ENCODE results near the gene SAP30BP. TPM values are rescaled to one million over a fixed set of nuclear protein-coding genes. Genes with fewer than 3 reads are reported as not detected.

The SAP30BP gene
- 78.5 and 94.8 TPM in 2 replicates for total RNA-seq

GRCh38 chr17:75666959-75667790 lies at the start of gene SAP30BP, which contains the start of gene RECQL5:
TSS of gene SAP30BP (plus strand) at chr17:75667338. CDS start at chr17:75667373, 35 bp downstream.
TSS of gene RECQL5 (minus strand) at chr17:75667154. CDS start at chr17:75666557, 597 bp downstream.

DNA sequence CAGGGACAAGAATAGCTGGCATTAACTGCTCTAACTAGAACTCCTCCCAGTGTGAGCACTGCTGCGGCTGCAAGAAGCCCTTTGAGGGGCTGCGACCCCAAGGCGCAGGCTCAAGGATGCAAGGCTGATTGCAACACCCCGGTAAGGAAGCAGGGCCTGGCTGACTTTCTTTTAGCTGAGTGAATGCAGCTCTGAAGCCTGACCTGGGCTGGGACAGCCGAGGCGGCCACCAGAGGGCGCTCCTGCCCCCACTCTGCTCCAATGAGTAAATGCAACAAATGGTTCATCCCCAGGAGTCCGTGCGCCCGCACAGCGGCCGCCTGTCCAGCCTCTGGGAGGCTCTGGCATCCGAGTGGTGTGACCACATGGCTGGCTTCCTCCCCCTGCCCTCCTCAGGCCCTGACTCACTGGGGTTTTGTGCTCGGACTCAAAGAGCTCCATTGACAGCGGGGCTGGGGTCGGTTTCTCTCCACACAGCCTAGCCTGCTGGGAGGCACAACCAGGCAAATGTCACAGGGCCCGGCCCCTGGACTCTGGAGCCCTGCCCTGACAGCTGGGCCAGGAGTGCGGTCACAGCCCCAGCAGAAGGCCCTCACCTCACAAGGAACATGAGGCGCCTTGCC lies 34.2 kb upstream of the SAP30BP start, which contains the start of gene SMIM5:
Gene SMIM5, plus strand, starts transcription at position 572 of the 623 bp plus-strand sequence. CDS start 6,768 bp downstream, outside the sequence.

DNA sequence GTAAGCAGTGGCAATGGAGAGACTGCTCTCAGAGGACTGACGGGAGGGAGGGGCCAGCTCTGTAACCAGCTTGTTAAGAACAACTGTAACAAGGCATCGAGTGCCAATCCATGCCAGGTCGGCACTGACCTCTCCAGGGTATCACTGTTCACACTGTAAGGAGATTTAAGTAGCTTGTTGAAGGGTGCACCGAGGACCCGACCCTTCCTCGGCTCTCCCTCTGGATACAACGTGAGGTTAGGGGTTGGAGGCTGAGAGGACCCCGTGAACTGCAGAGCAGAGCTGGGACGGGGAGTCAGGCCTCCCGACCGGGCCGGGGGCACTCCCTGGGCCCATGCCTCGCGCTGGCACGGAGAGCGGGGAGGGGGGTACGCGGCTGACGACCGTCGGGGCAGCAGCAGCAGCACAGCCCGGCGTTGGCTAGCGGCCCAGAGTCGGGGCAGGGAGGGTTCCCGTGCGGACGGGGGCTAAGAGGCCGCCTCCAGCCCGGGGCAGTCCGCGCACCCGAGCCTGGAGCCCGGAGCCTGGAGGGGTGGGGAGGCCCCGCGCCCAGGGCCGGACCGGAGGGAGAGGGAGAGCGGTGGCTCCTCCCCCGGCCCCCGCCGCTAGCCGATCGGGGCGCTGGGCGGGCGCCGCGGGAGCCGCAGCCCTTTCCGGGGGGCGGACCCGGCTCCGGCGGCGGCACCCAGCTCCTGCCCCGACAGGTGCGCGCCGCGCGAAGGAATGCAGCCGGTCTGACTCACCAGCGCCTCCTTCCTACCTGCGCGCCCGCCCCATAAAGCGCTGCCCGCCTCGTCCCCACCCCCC lies 53.7 kb downstream of the SAP30BP start, which contains the start of gene ITGB4:
Gene ITGB4, plus strand, starts transcription at position 804 of the 807 bp plus-strand sequence. CDS start 3,245 bp downstream, outside the sequence.

Other genes with a start within 250 kb of the SAP30BP start
- 34.3 and 46.4 TPM in 2 replicates for gene TMEM94, start 210.7 kb upstream of the SAP30BP start, total RNA-seq
- 11.8 and 14.9 TPM in 2 replicates for gene CASKIN2, start 151.8 kb upstream of the SAP30BP start, total RNA-seq
- gene TSEN54, start 150.8 kb upstream of the SAP30BP start, total RNA-seq = 10.1 and 14.7 TPM in 2 replicates
- 4.0 and 4.5 TPM in 2 replicates for gene LLGL2, start 141.6 kb upstream of the SAP30BP start, total RNA-seq
- 6.3 and 11.6 TPM in 2 replicates for gene MYO15B, start 79.5 kb upstream of the SAP30BP start, total RNA-seq
- under 0.01 TPM in 1 of 2 replicates, not detected in the other for gene SMIM5, start 33.9 kb upstream of the SAP30BP start, total RNA-seq
- gene RECQL5, start 184 bp upstream of the SAP30BP start, total RNA-seq = 20.2 and 20.8 TPM in 2 replicates
- 3.7 TPM in 2 replicates for gene ITGB4, start 54.1 kb downstream of the SAP30BP start, total RNA-seq
- gene GALK1, start 97.9 kb downstream of the SAP30BP start, total RNA-seq = 37.8 and 42.7 TPM in 2 replicates
- 18.5 and 23.1 TPM in 2 replicates for gene UNK, start 117.5 kb downstream of the SAP30BP start, total RNA-seq
- gene UNC13D, start 177.1 kb downstream of the SAP30BP start, total RNA-seq = 3.5 and 3.7 TPM in 2 replicates
- 21.3 and 38.9 TPM in 2 replicates for gene WBP2, start 188.0 kb downstream of the SAP30BP start, total RNA-seq
- 21.5 and 38.1 TPM in 2 replicates for gene TRIM47, start 211.2 kb downstream of the SAP30BP start, total RNA-seq
- gene TRIM65, start 229.6 kb downstream of the SAP30BP start, total RNA-seq = 16.9 and 26.8 TPM in 2 replicates
- 37.6 and 43.0 TPM in 2 replicates for gene MRPL38, start 237.5 kb downstream of the SAP30BP start, total RNA-seq